Measurements from ENCODE around the gene ABHD18. TPM values are rescaled to one million over a fixed set of nuclear protein-coding genes. Genes with fewer than 3 reads are reported as not detected.
"Not testable (repeated sequence)": the region's sequence is repeated elsewhere in the genome, so short reads cannot be mapped to it uniquely, and the experiment has no call there.

ABHD18 gene
- polyA plus RNA-seq, 3 donors from 2014 or later = 3.4 to 11.8 (median 10.4) TPM

- peaks cover 32 to 51% of the 10 kb centered on the region in 2 donors for H3K4me1 Mint-ChIP-seq
- peak overlapping the region; percentile 90 to 97 (median 94) for H3K27ac Mint-ChIP-seq
- H3K36me3 Mint-ChIP-seq = peaks cover 0 to 6% (median 0%) of the 10 kb centered on the region in 3 donors
- peak in 2 of 3 donors; percentile 53 to 55 for DNase-seq
- no peaks in the 10 kb centered on the region for H3K9me3 Mint-ChIP-seq
- H3K27me3 Mint-ChIP-seq (ENCODE audit: low read depth in 3 of 3) = peaks cover 5 to 11% (median 6%) of the 10 kb centered on the region in 3 donors
- peak overlapping the region; percentile 91 to 98 (median 92) for H3K4me3 Mint-ChIP-seq
Observed at GRCh38 chr4:127965803-127966175, 583 bp downstream of the ABHD18 start.

GRCh38 chr4:127967141-127967775 lies 2.1 kb downstream of the ABHD18 start:
- Mint-ChIP-seq H3K4me3 (peak overlapping the region; percentile 4 to 68 (median 63)), H3K36me3 (peaks cover 0 to 6% (median 0%) of the 10 kb centered on the region in 3 donors), H3K27ac (peak overlapping the region in 3 of 6 donors; percentile 4 to 46 (median 6)), H3K4me1 (peaks cover 32 to 50% of the 10 kb centered on the region in 2 donors), H3K9me3 (no peaks in the 10 kb centered on the region), H3K27me3 (ENCODE audit: low read depth in 3 of 3) (peaks cover 5 to 11% (median 9%) of the 10 kb centered on the region in 3 donors)
- no peak for DNase-seq

GRCh38 chr4:127968586-127968985 lies 3.4 kb downstream of the ABHD18 start:
- Mint-ChIP-seq H3K9me3 (no peaks in the 10 kb centered on the region), H3K4me1 (peaks cover 22 to 43% of the 10 kb centered on the region in 2 donors), H3K36me3 (peaks cover 0 to 3% (median 0%) of the 10 kb centered on the region in 3 donors), H3K27me3 (ENCODE audit: low read depth in 3 of 3) (peaks cover 5 to 9% (median 8%) of the 10 kb centered on the region in 3 donors), H3K27ac (no peak overlapping the region), H3K4me3 (no peak overlapping the region)
- DNase-seq = no peak

- H3K9me3 Mint-ChIP-seq; H3K27me3 Mint-ChIP-seq (ENCODE audit: low read depth in 3 of 3); H3K4me3 Mint-ChIP-seq; DNase-seq; H3K36me3 Mint-ChIP-seq; H3K27ac Mint-ChIP-seq: not testable (repeated sequence)
- peaks cover 8 to 37% of the 10 kb centered on the region in 2 donors for H3K4me1 Mint-ChIP-seq
Observed at GRCh38 chr4:127970925-127971324, 5.7 kb downstream of the ABHD18 start.

- no peak overlapping the region for H3K4me3 Mint-ChIP-seq
- peaks cover 0 to 2% (median 0%) of the 10 kb centered on the region in 3 donors for H3K27me3 Mint-ChIP-seq (ENCODE audit: low read depth in 3 of 3)
- no peak for DNase-seq
- no peaks in the 10 kb centered on the region for H3K9me3 Mint-ChIP-seq
- peaks cover 6% of the 10 kb centered on the region in 3 donors for H3K36me3 Mint-ChIP-seq
- H3K4me1 Mint-ChIP-seq = peaks cover 0 to 16% of the 10 kb centered on the region in 2 donors
- H3K27ac Mint-ChIP-seq = peak overlapping the region in 1 of 6 donors; percentile 2
Observed at GRCh38 chr4:127975121-127975770, 10.0 kb downstream of the ABHD18 start.

- no peaks in the 10 kb centered on the region for H3K27me3 Mint-ChIP-seq (ENCODE audit: low read depth in 3 of 3)
- H3K4me1 Mint-ChIP-seq = peaks cover 2 to 7% of the 10 kb centered on the region in 2 donors
- H3K36me3 Mint-ChIP-seq = peaks cover 0 to 9% (median 7%) of the 10 kb centered on the region in 3 donors
- no peak for DNase-seq
- H3K27ac Mint-ChIP-seq = no peak overlapping the region
- no peaks in the 10 kb centered on the region for H3K9me3 Mint-ChIP-seq
- H3K4me3 Mint-ChIP-seq = no peak overlapping the region
Observed at GRCh38 chr4:127978930-127979329, 13.7 kb downstream of the ABHD18 start.

- no peak overlapping the region for H3K27ac Mint-ChIP-seq
- no peaks in the 10 kb centered on the region for H3K9me3 Mint-ChIP-seq
- no peaks in the 10 kb centered on the region for H3K27me3 Mint-ChIP-seq (ENCODE audit: low read depth in 3 of 3)
- H3K4me3 Mint-ChIP-seq = no peak overlapping the region
- H3K4me1 Mint-ChIP-seq = peaks cover 0 to 2% of the 10 kb centered on the region in 2 donors
- peaks cover 3 to 14% (median 11%) of the 10 kb centered on the region in 3 donors for H3K36me3 Mint-ChIP-seq
- no peak for DNase-seq
Observed at GRCh38 chr4:127982445-127982844, 17.2 kb downstream of the ABHD18 start.

GRCh38 chr4:127985989-127986388 lies 20.8 kb downstream of the ABHD18 start:
- DNase-seq = no peak
- Mint-ChIP-seq H3K9me3 (no peaks in the 10 kb centered on the region), H3K27ac (no peak overlapping the region), H3K4me3 (no peak overlapping the region), H3K4me1 (peaks cover 0 to under 1% of the 10 kb centered on the region in 2 donors), H3K36me3 (peaks cover 4 to 18% (median 11%) of the 10 kb centered on the region in 3 donors), H3K27me3 (ENCODE audit: low read depth in 3 of 3) (no peaks in the 10 kb centered on the region)

- Mint-ChIP-seq H3K4me3 (no peak overlapping the region), H3K9me3 (no peaks in the 10 kb centered on the region), H3K36me3 (peaks cover 4 to 17% (median 11%) of the 10 kb centered on the region in 3 donors), H3K4me1 (peaks cover 10 to 12% of the 10 kb centered on the region in 2 donors), H3K27ac (no peak overlapping the region), H3K27me3 (ENCODE audit: low read depth in 3 of 3) (no peaks in the 10 kb centered on the region)
- no peak for DNase-seq
Observed at GRCh38 chr4:127988638-127989037, 23.4 kb downstream of the ABHD18 start.

GRCh38 chr4:127993151-127993550 lies 27.9 kb downstream of the ABHD18 start:
- H3K36me3 Mint-ChIP-seq = peaks cover 21 to 33% (median 23%) of the 10 kb centered on the region in 3 donors
- H3K27ac Mint-ChIP-seq = peak overlapping the region; percentile 34 to 69 (median 44)

GRCh38 chr4:127995776-127996175 lies 30.6 kb downstream of the ABHD18 start:
- H3K9me3 Mint-ChIP-seq = peaks cover 0 to 7% (median 3%) of the 10 kb centered on the region in 6 donors
- peaks cover 28 to 50% (median 42%) of the 10 kb centered on the region in 3 donors for H3K36me3 Mint-ChIP-seq
- H3K4me3 Mint-ChIP-seq = no peak overlapping the region
- no peaks in the 10 kb centered on the region for H3K27me3 Mint-ChIP-seq (ENCODE audit: low read depth in 3 of 3)
- no peak for DNase-seq
- H3K27ac Mint-ChIP-seq = no peak overlapping the region
- peaks cover 12 to 25% of the 10 kb centered on the region in 2 donors for H3K4me1 Mint-ChIP-seq

More at GRCh38 chr4:127993151-127993550, 27.9 kb downstream of the ABHD18 start:
- Mint-ChIP-seq H3K4me3 (peak overlapping the region in 3 of 5 donors; percentile 30 to 60 (median 41)), H3K9me3 (peaks cover 0 to 7% (median 3%) of the 10 kb centered on the region in 6 donors), H3K4me1 (peaks cover 10 to 16% of the 10 kb centered on the region in 2 donors), H3K27me3 (ENCODE audit: low read depth in 3 of 3) (no peaks in the 10 kb centered on the region)
- DNase-seq = no peak

- DNase-seq; H3K4me3 Mint-ChIP-seq; H3K27ac Mint-ChIP-seq; H3K9me3 Mint-ChIP-seq; H3K27me3 Mint-ChIP-seq (ENCODE audit: low read depth in 3 of 3): not testable (repeated sequence)
- Mint-ChIP-seq H3K4me1 (peaks cover 19 to 32% of the 10 kb centered on the region in 2 donors), H3K36me3 (peaks cover 28 to 53% (median 42%) of the 10 kb centered on the region in 3 donors)
Observed at GRCh38 chr4:127996521-127996920, 31.3 kb downstream of the ABHD18 start.

GRCh38 chr4:127997534-127998388 lies 32.6 kb downstream of the ABHD18 start:
- peaks cover 22 to 33% of the 10 kb centered on the region in 2 donors for H3K4me1 Mint-ChIP-seq
- DNase-seq = no peak
- peak overlapping the region in 4 of 6 donors; percentile 4 to 89 (median 18) for H3K27ac Mint-ChIP-seq
- H3K36me3 Mint-ChIP-seq = peaks cover 28 to 53% (median 43%) of the 10 kb centered on the region in 3 donors
- peaks cover 0 to 2% (median 0%) of the 10 kb centered on the region in 3 donors for H3K27me3 Mint-ChIP-seq (ENCODE audit: low read depth in 3 of 3)
- H3K9me3 Mint-ChIP-seq = peaks cover 0 to 7% (median 3%) of the 10 kb centered on the region in 6 donors
- H3K4me3 Mint-ChIP-seq = no peak overlapping the region
